ENCODE data around the gene LHPP.

LHPP gene

GRCh38 chr10:124532788-124533187 is 71.2 kb downstream of the LHPP start:
- no peak overlapping the region for H3K27ac ChIP-seq (ENCODE audit: low read depth, low read length, poor library complexity, severe bottlenecking)
- TF ChIP-seq EZH2 (IDR thresholded peaks at IDR 0.05; ENCODE audit: borderline replicate concordance, low read length) (no peak), CTCF (IDR thresholded peaks at IDR 0.05; ENCODE audit: low read length) (no peak)
- H3F3A ChIP-seq (ENCODE audit: insufficient read depth, low read length), result no peaks in the 10 kb centered on the region

GRCh38 chr10:124533266-124533665 is 71.6 kb downstream of the LHPP start:
- H3K27ac ChIP-seq (ENCODE audit: low read depth, low read length, poor library complexity, severe bottlenecking), result no peak overlapping the region
- H3K9me3 ChIP-seq (ENCODE audit: low read length), result no peaks in the 10 kb centered on the region
- H4K20me1 ChIP-seq (ENCODE audit: insufficient read depth, low read length), result no peaks in the 10 kb centered on the region
- no peaks in the 10 kb centered on the region for H3K36me3 ChIP-seq (ENCODE audit: insufficient read depth, low read length)
- H3K27me3 ChIP-seq (ENCODE audit: insufficient read depth, low read length), result no peaks in the 10 kb centered on the region
- H3K9me2 ChIP-seq (ENCODE audit: low read depth, low read length), result no peaks in the 10 kb centered on the region
- no peak overlapping the region for H2AFZ ChIP-seq (ENCODE audit: low read length)
- H3K4me2 ChIP-seq (ENCODE audit: low read length), result no peak overlapping the region
- H3K4me3 ChIP-seq (ENCODE audit: low read depth, low read length, poor library complexity, severe bottlenecking), result no peak overlapping the region
- H3K4me1 ChIP-seq (ENCODE audit: insufficient read depth, low read length, severe bottlenecking), result peaks cover 47% of the 10 kb centered on the region
- H3K79me2 ChIP-seq (ENCODE audit: insufficient read depth, low read length), result no peaks in the 10 kb centered on the region
- no peak for TF ChIP-seq CTCF (IDR thresholded peaks at IDR 0.05; ENCODE audit: low read length)
- TF ChIP-seq EZH2 (IDR thresholded peaks at IDR 0.05; ENCODE audit: borderline replicate concordance, low read length), result no peak
- no peak overlapping the region for H3K9ac ChIP-seq (ENCODE audit: low read length)
- H3F3A ChIP-seq (ENCODE audit: insufficient read depth, low read length), result no peaks in the 10 kb centered on the region

More at GRCh38 chr10:124532788-124533187, 71.2 kb downstream of the LHPP start:
- no peaks in the 10 kb centered on the region for H3K79me2 ChIP-seq (ENCODE audit: insufficient read depth, low read length)
- H3K4me2 ChIP-seq (ENCODE audit: low read length), result no peak overlapping the region
- H3K9me3 ChIP-seq (ENCODE audit: low read length), result no peaks in the 10 kb centered on the region
- no peaks in the 10 kb centered on the region for H4K20me1 ChIP-seq (ENCODE audit: insufficient read depth, low read length)
- H3K4me1 ChIP-seq (ENCODE audit: insufficient read depth, low read length, severe bottlenecking), result peaks cover 46% of the 10 kb centered on the region
- H3K4me3 ChIP-seq (ENCODE audit: low read depth, low read length, poor library complexity, severe bottlenecking), result no peak overlapping the region
- H3K9ac ChIP-seq (ENCODE audit: low read length), result no peak overlapping the region
- no peak overlapping the region for H2AFZ ChIP-seq (ENCODE audit: low read length)
- H3K36me3 ChIP-seq (ENCODE audit: insufficient read depth, low read length), result no peaks in the 10 kb centered on the region
- H3K27me3 ChIP-seq (ENCODE audit: insufficient read depth, low read length), result no peaks in the 10 kb centered on the region
- H3K9me2 ChIP-seq (ENCODE audit: low read depth, low read length), result no peaks in the 10 kb centered on the region

GRCh38 chr10:124534231-124534798 is 72.7 kb downstream of the LHPP start:
- peak overlapping the region; percentile 38; the same call in 1 of the 2 replicates for H3K4me2 ChIP-seq (ENCODE audit: low read length)
- H3K36me3 ChIP-seq (ENCODE audit: insufficient read depth, low read length), result no peaks in the 10 kb centered on the region
- no peaks in the 10 kb centered on the region for H3F3A ChIP-seq (ENCODE audit: insufficient read depth, low read length)

More at GRCh38 chr10:124534231-124534798, 72.7 kb downstream of the LHPP start:
- Histone ChIP-seq H3K4me3 (ENCODE audit: low read depth, low read length, poor library complexity, severe bottlenecking) (no peak overlapping the region), H3K4me1 (ENCODE audit: insufficient read depth, low read length, severe bottlenecking) (peaks cover 56% of the 10 kb centered on the region), H3K27me3 (ENCODE audit: insufficient read depth, low read length) (no peaks in the 10 kb centered on the region), H3K9ac (ENCODE audit: low read length) (peak overlapping the region; percentile 57; the same call in 1 of the 2 replicates), H3K27ac (ENCODE audit: low read depth, low read length, poor library complexity, severe bottlenecking) (peak overlapping the region; percentile 89), H3K79me2 (ENCODE audit: insufficient read depth, low read length) (no peaks in the 10 kb centered on the region), H3K9me2 (ENCODE audit: low read depth, low read length) (no peaks in the 10 kb centered on the region), H3K9me3 (ENCODE audit: low read length) (no peaks in the 10 kb centered on the region), H4K20me1 (ENCODE audit: insufficient read depth, low read length) (no peaks in the 10 kb centered on the region), H2AFZ (ENCODE audit: low read length) (0 out of 2 replicates have a peak overlapping the region, but pooled peaks have one; percentile 22)
- TF ChIP-seq CTCF (IDR thresholded peaks at IDR 0.05; ENCODE audit: low read length), result peak; percentile 59
- no peak for TF ChIP-seq EZH2 (IDR thresholded peaks at IDR 0.05; ENCODE audit: borderline replicate concordance, low read length)
